RWPE2 (cell line): Measurements from ENCODE around the gene ELP2.

Experiments used
- ATAC-seq: fragments of 200-7000 bp; cut with Tn5 transposase; 3 replicates; pipeline ENCODE4 v1.9.1; 2021; ENCODE audit warnings: low read depth
- DNase-seq: peaks from one replicate; pipeline ENCODE4 v3.0.0-alpha.2; 2020; ENCODE audit warnings: low spot score
- H3K27ac ChIP-seq: fragments of 450-650 bp; 2 replicates; pipeline ENCODE4 v1.5.1; 2017; ENCODE audit warnings: mild to moderate bottlenecking; ENCODE audit not compliant: poor library complexity, severe bottlenecking
- H3K27me3 ChIP-seq: fragments of 250-450 bp; sonication (Bioruptor Pico); 2 replicates; pipeline ENCODE4 v1.5.1; 2021; ENCODE audit warnings: mild to moderate bottlenecking, moderate library complexity; ENCODE audit not compliant: insufficient read depth, poor library complexity, severe bottlenecking
- H3K36me3 ChIP-seq: fragments of 250-450 bp; sonication (Bioruptor Pico); 2 replicates; pipeline ENCODE4 v1.5.1; 2020; ENCODE audit warnings: low read depth, mild to moderate bottlenecking, moderate library complexity
- H3K4me1 ChIP-seq: fragments of 250-450 bp; sonication (Bioruptor Pico); 2 replicates; pipeline ENCODE4 v1.5.1; 2021; ENCODE audit warnings: mild to moderate bottlenecking, moderate library complexity; ENCODE audit not compliant: insufficient read depth, poor library complexity, severe bottlenecking
- H3K4me3 ChIP-seq: fragments of 250-450 bp; sonication (Bioruptor Pico); 2 replicates; pipeline ENCODE4 v1.5.1; 2021; ENCODE audit warnings: mild to moderate bottlenecking, moderate library complexity; ENCODE audit not compliant: severe bottlenecking
- H3K9me3 ChIP-seq: fragments of 250-450 bp; sonication (Bioruptor Pico); 2 replicates; pipeline ENCODE4 v1.5.1; 2021; ENCODE audit warnings: mild to moderate bottlenecking, moderate library complexity; ENCODE audit not compliant: severe bottlenecking
- CTCF ChIP-seq: fragments of 450-650 bp; IDR thresholded peaks from one replicate; pipeline ENCODE4 v1.5.1; 2017; ENCODE audit warnings: mild to moderate bottlenecking, moderate library complexity; ENCODE audit not compliant: poor library complexity, severe bottlenecking

The ELP2 gene

GRCh38 chr18:36096955-36097354 lies 32.7 kb upstream of the ELP2 start:
- TF ChIP-seq CTCF: no peak
- H3K27me3 ChIP-seq: no peaks in the 10 kb centered on the region
- ATAC-seq (no peak), DNase-seq (no peak)
- H3K4me1 ChIP-seq: no peaks in the 10 kb centered on the region
- H3K36me3 ChIP-seq: no peaks in the 10 kb centered on the region
- no peaks in the 10 kb centered on the region for H3K9me3 ChIP-seq
- no peak overlapping the region for H3K27ac ChIP-seq
- H3K4me3 ChIP-seq: no peak overlapping the region

GRCh38 chr18:36099311-36099710 lies 30.4 kb upstream of the ELP2 start:
- no peaks in the 10 kb centered on the region for H3K36me3 ChIP-seq
- no peaks in the 10 kb centered on the region for H3K9me3 ChIP-seq
- ATAC-seq (no peak), DNase-seq (no peak)
- no peaks in the 10 kb centered on the region for H3K27me3 ChIP-seq
- no peak for TF ChIP-seq CTCF
- no peak overlapping the region for H3K27ac ChIP-seq
- no peaks in the 10 kb centered on the region for H3K4me1 ChIP-seq
- no peak overlapping the region for H3K4me3 ChIP-seq

GRCh38 chr18:36101943-36102342 lies 27.8 kb upstream of the ELP2 start:
- Histone ChIP-seq H3K4me1 (no peaks in the 10 kb centered on the region), H3K9me3 (no peaks in the 10 kb centered on the region), H3K27ac (no peak overlapping the region), H3K27me3 (no peaks in the 10 kb centered on the region), H3K4me3 (no peak overlapping the region), H3K36me3 (no peaks in the 10 kb centered on the region)
- TF ChIP-seq CTCF: no peak
- no peak for DNase-seq
- no peak for ATAC-seq

GRCh38 chr18:36104749-36105148 lies 24.9 kb upstream of the ELP2 start:
- Histone ChIP-seq H3K4me3 (no peak overlapping the region), H3K9me3 (no peaks in the 10 kb centered on the region), H3K4me1 (no peaks in the 10 kb centered on the region), H3K27me3 (no peaks in the 10 kb centered on the region), H3K36me3 (peaks cover 4% of the 10 kb centered on the region), H3K27ac (no peak overlapping the region)
- no peak for DNase-seq
- no peak for ATAC-seq
- TF ChIP-seq CTCF: no peak

GRCh38 chr18:36107477-36107876 lies 22.2 kb upstream of the ELP2 start:
- H3K27me3 ChIP-seq: no peaks in the 10 kb centered on the region
- no peak for DNase-seq
- TF ChIP-seq CTCF: no peak
- peaks cover 25% of the 10 kb centered on the region for H3K36me3 ChIP-seq
- H3K4me1 ChIP-seq: no peaks in the 10 kb centered on the region
- H3K27ac ChIP-seq: no peak overlapping the region
- no peaks in the 10 kb centered on the region for H3K9me3 ChIP-seq
- H3K4me3 ChIP-seq: no peak overlapping the region
- no peak for ATAC-seq
